ENCODE data around the gene HDAC4. TPM values are rescaled to one million over a fixed set of nuclear protein-coding genes. Genes with fewer than 3 reads are reported as not detected.

The HDAC4 gene
- total RNA-seq, 1 experiment from 2014 or later: 47.6 TPM

DNA sequence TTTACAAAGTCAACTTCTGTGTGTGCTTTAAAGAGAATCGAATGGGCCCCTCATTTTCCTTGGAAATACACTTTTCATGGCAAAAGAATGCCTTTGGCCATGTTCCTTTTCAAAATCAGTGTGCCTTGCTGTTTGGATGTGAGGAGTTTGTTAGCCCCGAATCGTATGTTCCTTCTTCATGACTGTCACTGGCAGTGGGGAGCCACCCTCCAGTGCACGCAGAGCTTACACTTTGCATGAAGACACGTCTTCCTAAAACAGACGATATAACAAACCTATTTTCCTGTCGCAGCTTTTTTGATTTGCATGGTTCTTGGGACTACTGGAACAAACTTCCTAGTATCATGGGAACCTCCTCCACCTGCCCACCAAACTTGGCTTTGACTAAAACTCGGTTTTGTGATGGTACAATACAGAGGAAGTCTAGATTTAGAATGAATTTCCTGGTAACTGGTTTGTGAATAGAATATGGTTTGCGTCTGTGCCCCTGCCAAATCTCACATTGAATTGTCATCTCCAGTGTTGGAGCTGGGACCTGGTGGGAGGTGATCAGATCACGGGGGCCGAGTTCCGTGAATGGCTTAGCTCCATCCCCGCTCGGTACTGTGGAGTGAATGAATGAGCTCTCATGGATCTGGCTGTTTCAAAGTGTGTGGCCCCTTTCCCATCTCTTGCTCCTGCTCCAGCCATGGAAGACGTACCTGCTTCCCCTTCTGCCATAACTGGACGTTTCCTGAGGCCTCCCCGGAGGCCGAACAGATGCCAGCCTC, 358.1 kb downstream of the HDAC4 start:
- no peaks in the 10 kb centered on the region for H3K79me2 ChIP-seq (ENCODE audit: insufficient read depth, low read length)
- no peak overlapping the region for H2AFZ ChIP-seq (ENCODE audit: low read depth, low read length, poor library complexity, severe bottlenecking)
- no peak for ATAC-seq
- RAD21 ChIA-PET (ENCODE audit: low non-redundant PET in 1 of 2, low total read pairs in 2 of 2, uncharacterized antibody in 2 of 2, unreplicated experiment in 2 of 2): no interaction called here
- H3K9ac ChIP-seq (ENCODE audit: low read length): no peak overlapping the region
- POLR2A ChIA-PET: no interaction called here
- H3K9me2 ChIP-seq (ENCODE audit: insufficient read depth): no peaks in the 10 kb centered on the region
- intact Hi-C loops (cut with micrococcal nuclease): no loop called here
- BruUV-seq (replicated peaks): no TSS peak
- no peak overlapping the region for H3K27ac ChIP-seq (ENCODE audit: low read depth, low read length)
- H3K4me2 ChIP-seq (ENCODE audit: low read length): no peak overlapping the region
- no peak for DNase-seq (ENCODE audit: low read depth, low spot score)
- H3K4me1 ChIP-seq (ENCODE audit: control insufficient read depth in 1 of 2, insufficient read depth in 2 of 2, low read length in 2 of 2): no peaks in the 10 kb centered on the region
- H3K4me3 ChIP-seq (replicated peaks in 1 of 2; ENCODE audit: low read depth in 1 of 2, low read length in 2 of 2): no peak overlapping the region
- CTCF ChIA-PET: no interaction called here
- H4K20me1 ChIP-seq (ENCODE audit: insufficient read depth): no peaks in the 10 kb centered on the region
- no peaks in the 10 kb centered on the region for H3K27me3 ChIP-seq (ENCODE audit: insufficient read depth, low read length)
- H3K36me3 ChIP-seq (ENCODE audit: control insufficient read depth in 1 of 2, insufficient read depth in 2 of 2, low read length in 2 of 2): no peaks in the 10 kb centered on the region
- no peak for TF ChIP-seq EZH2phosphoT487 (IDR thresholded peaks at IDR 0.05; ENCODE audit: borderline replicate concordance)
- TF ChIP-seq ZFX (IDR thresholded peaks at IDR 0.05): no peak
- TF ChIP-seq, protein P1, sequence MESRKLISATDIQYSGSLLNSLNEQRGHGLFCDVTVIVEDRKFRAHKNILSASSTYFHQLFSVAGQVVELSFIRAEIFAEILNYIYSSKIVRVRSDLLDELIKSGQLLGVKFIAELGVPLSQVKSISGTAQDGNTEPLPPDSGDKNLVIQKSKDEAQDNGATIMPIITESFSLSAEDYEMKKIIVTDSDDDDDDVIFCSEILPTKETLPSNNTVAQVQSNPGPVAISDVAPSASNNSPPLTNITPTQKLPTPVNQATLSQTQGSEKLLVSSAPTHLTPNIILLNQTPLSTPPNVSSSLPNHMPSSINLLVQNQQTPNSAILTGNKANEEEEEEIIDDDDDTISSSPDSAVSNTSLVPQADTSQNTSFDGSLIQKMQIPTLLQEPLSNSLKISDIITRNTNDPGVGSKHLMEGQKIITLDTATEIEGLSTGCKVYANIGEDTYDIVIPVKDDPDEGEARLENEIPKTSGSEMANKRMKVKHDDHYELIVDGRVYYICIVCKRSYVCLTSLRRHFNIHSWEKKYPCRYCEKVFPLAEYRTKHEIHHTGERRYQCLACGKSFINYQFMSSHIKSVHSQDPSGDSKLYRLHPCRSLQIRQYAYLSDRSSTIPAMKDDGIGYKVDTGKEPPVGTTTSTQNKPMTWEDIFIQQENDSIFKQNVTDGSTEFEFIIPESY (IDR thresholded peaks at IDR 0.05; ENCODE audit: extremely low read depth, insufficient replicate concordance, low read length): no peak
- TF ChIP-seq ELF1 (IDR thresholded peaks at IDR 0.05; ENCODE audit: borderline replicate concordance, low read depth): no peak
- TF ChIP-seq, protein P2, sequence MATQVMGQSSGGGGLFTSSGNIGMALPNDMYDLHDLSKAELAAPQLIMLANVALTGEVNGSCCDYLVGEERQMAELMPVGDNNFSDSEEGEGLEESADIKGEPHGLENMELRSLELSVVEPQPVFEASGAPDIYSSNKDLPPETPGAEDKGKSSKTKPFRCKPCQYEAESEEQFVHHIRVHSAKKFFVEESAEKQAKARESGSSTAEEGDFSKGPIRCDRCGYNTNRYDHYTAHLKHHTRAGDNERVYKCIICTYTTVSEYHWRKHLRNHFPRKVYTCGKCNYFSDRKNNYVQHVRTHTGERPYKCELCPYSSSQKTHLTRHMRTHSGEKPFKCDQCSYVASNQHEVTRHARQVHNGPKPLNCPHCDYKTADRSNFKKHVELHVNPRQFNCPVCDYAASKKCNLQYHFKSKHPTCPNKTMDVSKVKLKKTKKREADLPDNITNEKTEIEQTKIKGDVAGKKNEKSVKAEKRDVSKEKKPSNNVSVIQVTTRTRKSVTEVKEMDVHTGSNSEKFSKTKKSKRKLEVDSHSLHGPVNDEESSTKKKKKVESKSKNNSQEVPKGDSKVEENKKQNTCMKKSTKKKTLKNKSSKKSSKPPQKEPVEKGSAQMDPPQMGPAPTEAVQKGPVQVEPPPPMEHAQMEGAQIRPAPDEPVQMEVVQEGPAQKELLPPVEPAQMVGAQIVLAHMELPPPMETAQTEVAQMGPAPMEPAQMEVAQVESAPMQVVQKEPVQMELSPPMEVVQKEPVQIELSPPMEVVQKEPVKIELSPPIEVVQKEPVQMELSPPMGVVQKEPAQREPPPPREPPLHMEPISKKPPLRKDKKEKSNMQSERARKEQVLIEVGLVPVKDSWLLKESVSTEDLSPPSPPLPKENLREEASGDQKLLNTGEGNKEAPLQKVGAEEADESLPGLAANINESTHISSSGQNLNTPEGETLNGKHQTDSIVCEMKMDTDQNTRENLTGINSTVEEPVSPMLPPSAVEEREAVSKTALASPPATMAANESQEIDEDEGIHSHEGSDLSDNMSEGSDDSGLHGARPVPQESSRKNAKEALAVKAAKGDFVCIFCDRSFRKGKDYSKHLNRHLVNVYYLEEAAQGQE (IDR thresholded peaks at IDR 0.05; ENCODE audit: low read depth): no peak
- no peaks in the 10 kb centered on the region for H3K9me3 ChIP-seq (ENCODE audit: control insufficient read depth in 1 of 2, insufficient read depth in 1 of 2, low read depth in 1 of 2, low read length in 2 of 2)
